GM06990 (cell line): ENCODE results near the gene CCL7.

Experiments
- DNase-seq: peaks from one replicate; pipeline ENCODE4 v3.0.0-alpha.2; 2011; ENCODE audit not compliant: insufficient read length; ENCODE audit errors: extremely low read depth
- H3K27me3 ChIP-seq: replicated peaks from 2 replicates; pipeline ENCODE4 v1.6.0; 2011; ENCODE audit warnings: low read length; ENCODE audit not compliant: control insufficient read depth, insufficient read depth
- H3K36me3 ChIP-seq: 2 replicates; pipeline ENCODE4 v1.5.1; 2011; ENCODE audit warnings: low read length; ENCODE audit not compliant: control insufficient read depth, insufficient read depth
- H3K4me3 ChIP-seq: replicated peaks from 2 replicates; pipeline ENCODE4 v1.5.1; 2011; ENCODE audit warnings: low read depth, mild to moderate bottlenecking, control low read depth, low read length
- CTCF ChIP-seq: IDR thresholded peaks from 2 replicates; pipeline ENCODE4 v1.5.1; 2011; ENCODE audit warnings: low read length, control low read depth, mild to moderate bottlenecking, inconsistent platforms; ENCODE audit not compliant: insufficient read depth, poor library complexity, severe bottlenecking

Gene CCL7

DNA sequence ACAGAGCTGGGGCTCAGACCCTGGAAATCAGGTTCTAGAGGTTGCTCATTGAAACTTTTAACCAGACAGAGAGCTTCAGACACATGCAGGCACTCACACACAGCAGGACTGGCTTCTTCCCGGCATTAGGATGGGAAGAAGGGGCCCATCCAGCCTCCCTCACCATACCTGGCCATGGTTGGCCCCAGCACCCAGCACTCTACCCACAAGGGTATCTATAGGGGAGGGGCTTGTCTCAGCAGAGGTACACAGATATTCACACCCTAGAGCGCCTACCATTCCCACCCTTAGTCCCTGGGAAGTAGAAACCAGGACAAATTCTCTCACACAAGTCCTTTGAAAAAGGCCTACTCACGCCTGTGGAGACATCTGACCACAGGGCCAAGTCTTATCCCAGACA is 35.4 kb upstream of the CCL7 start:
- no peak for TF ChIP-seq CTCF
- Histone ChIP-seq H3K36me3 (no peaks in the 10 kb centered on the region), H3K4me3 (no peak overlapping the region), H3K27me3 (0 out of 2 replicates have a peak, but pooled peaks cover 1% of the 10 kb centered on the region)
- DNase-seq, result no peak

- Histone ChIP-seq H3K36me3 (no peaks in the 10 kb centered on the region), H3K4me3 (no peak overlapping the region), H3K27me3 (0 out of 2 replicates have a peak, but pooled peaks cover 1% of the 10 kb centered on the region)
- TF ChIP-seq CTCF, result no peak
- DNase-seq, result no peak
Measured at GRCh38 chr17:34235389-34236028, 34.5 kb upstream of the CCL7 start.

DNA sequence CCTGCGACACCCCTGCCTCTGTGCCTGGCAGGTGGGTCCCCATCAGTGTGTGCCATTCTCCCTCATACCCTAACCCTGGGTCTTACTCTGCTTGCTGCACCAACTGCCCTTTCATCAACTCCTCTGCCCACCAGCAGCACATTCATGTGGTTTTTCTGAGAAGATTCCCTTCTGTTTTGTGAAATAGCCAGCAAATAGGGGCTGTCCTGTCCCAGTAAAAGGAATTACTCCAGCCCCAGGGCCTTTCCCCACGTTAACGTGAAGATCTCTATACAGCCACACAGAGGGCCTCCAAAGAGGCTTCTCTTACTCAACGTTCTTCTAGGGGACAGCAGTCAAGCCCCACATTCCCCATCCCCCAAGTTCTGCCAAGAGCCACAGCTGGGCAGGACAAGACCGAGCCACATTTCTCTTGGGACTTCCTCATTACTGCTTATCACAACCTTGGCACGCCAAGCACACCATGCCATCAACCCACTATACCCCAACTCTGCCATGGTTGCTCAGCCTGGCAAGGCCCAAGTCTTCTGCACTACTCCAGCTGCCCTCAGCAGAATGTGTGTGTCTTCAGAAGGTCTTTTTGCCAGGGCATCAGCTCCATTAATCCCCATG is 33.6 kb upstream of the CCL7 start:
- DNase-seq, result no peak
- Histone ChIP-seq H3K36me3 (no peaks in the 10 kb centered on the region), H3K27me3 (0 out of 2 replicates have a peak, but pooled peaks cover under 1% of the 10 kb centered on the region), H3K4me3 (no peak overlapping the region)
- TF ChIP-seq CTCF, result no peak

DNA sequence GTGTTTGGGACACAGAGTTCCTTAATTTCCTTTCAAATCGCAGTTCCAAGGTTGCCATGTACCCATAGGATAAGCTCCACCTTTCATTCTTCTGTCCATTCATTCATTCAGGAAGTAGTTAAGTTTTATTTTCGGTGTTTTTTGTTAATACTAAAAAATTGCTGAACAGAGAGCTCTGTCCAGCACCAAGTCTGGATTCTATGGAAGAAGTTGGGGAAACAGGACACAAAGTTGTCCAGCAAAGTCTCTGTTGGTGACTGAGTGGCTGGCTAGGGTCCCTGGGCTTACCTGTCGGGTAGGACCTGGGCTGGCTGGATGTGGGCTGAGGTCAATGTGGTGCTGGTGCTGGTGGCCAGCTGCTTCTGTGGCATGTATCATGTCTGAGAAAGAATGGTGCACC is 32.6 kb upstream of the CCL7 start:
- DNase-seq, result no peak
- no peak for TF ChIP-seq CTCF
- Histone ChIP-seq H3K36me3 (no peaks in the 10 kb centered on the region), H3K4me3 (no peak overlapping the region), H3K27me3 (no peaks in the 10 kb centered on the region)

DNA sequence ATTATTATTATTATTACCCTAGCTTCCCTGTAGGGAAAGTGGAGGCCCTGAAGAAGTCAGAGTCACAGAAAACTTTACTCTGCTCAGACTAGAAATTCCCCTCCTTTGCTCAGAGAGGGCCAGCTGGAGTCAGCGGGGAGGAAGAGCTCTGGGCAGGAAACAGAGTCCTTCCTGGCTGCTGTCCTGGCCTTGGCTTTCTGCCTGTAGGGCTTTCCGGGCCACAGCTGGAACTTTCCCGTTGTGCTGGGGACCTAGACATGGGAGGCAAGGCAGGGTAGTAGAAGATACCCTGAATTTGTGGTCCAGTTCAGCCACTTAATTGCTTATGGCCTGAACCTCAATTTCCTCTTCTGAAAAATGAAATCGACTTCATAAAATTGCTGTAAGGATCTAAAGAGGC is 29.0 kb upstream of the CCL7 start:
- DNase-seq, result no peak
- Histone ChIP-seq H3K27me3 (0 out of 2 replicates have a peak, but pooled peaks cover 2% of the 10 kb centered on the region), H3K4me3 (no peak overlapping the region), H3K36me3 (no peaks in the 10 kb centered on the region)
- no peak for TF ChIP-seq CTCF
